ENCODE results near the gene ASPHD2.

Gene ASPHD2

GRCh38 chr22:26391091-26391490 lies 38.0 kb upstream of the ASPHD2 start:
- no peak for TF ChIP-seq CTCF (IDR thresholded peaks at IDR 0.05; ENCODE audit: borderline replicate concordance, insufficient read depth, low read depth, low read length)
- no peak overlapping the region for H3K4me3 ChIP-seq (ENCODE audit: low read depth, low read length)

GRCh38 chr22:26391623-26392022 lies 37.4 kb upstream of the ASPHD2 start:
- no peak overlapping the region for H3K4me3 ChIP-seq (ENCODE audit: low read depth, low read length)
- TF ChIP-seq CTCF (IDR thresholded peaks at IDR 0.05; ENCODE audit: borderline replicate concordance, insufficient read depth, low read depth, low read length), result no peak

- no peak overlapping the region for H3K4me3 ChIP-seq (ENCODE audit: low read depth, low read length)
- TF ChIP-seq CTCF (IDR thresholded peaks at IDR 0.05; ENCODE audit: borderline replicate concordance, insufficient read depth, low read depth, low read length), result peak; percentile 35; the same call in 1 of the 2 replicates
Measured at GRCh38 chr22:26393929-26394328, 35.1 kb upstream of the ASPHD2 start.

- no peak overlapping the region for H3K4me3 ChIP-seq (ENCODE audit: low read depth, low read length)
- TF ChIP-seq CTCF (IDR thresholded peaks at IDR 0.05; ENCODE audit: borderline replicate concordance, insufficient read depth, low read depth, low read length), result no peak
Measured at GRCh38 chr22:26394777-26395176, 34.3 kb upstream of the ASPHD2 start.

GRCh38 chr22:26395926-26396325 lies 33.1 kb upstream of the ASPHD2 start:
- no peak for TF ChIP-seq CTCF (IDR thresholded peaks at IDR 0.05; ENCODE audit: borderline replicate concordance, insufficient read depth, low read depth, low read length)
- H3K4me3 ChIP-seq (ENCODE audit: low read depth, low read length), result no peak overlapping the region

GRCh38 chr22:26398741-26399153 lies 30.3 kb upstream of the ASPHD2 start:
- TF ChIP-seq CTCF (IDR thresholded peaks at IDR 0.05; ENCODE audit: borderline replicate concordance, insufficient read depth, low read depth, low read length), result peak; percentile 55; the same call in 1 of the 2 replicates
- no peak overlapping the region for H3K4me3 ChIP-seq (ENCODE audit: low read depth, low read length)

- no peak for TF ChIP-seq CTCF (IDR thresholded peaks at IDR 0.05; ENCODE audit: borderline replicate concordance, insufficient read depth, low read depth, low read length)
- H3K4me3 ChIP-seq (ENCODE audit: low read depth, low read length), result no peak overlapping the region
Measured at GRCh38 chr22:26399289-26399688, 29.8 kb upstream of the ASPHD2 start.
